HG03139 (cell line): ENCODE data around the gene PDE3A.

Experiments used
- ATAC-seq: cut with Tn5 transposase; IDR thresholded peaks from one replicate; pipeline ENCODE4 v1.9.1; 2021; ENCODE audit not compliant: unreplicated experiment

PDE3A gene

DNA sequence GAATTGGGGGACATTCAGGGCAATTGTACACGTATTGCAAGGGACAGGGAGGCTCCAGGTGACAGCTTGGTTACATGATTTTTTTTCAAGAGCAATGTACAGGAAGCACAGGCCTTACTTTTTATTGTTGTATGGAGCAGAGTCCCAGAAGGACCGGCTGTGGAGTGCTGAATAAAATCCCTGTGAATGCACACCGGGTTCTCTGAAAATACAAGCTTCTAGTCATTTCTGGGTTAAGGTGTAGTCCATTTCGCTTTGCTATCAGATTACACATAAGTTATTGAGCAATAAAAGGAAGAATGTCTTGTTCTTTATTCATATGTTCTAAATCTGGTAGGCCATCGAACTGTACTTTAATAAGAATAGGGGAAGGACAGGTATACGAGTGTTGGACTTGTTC, 52.2 kb downstream of the PDE3A start:
- ATAC-seq: no peak

DNA sequence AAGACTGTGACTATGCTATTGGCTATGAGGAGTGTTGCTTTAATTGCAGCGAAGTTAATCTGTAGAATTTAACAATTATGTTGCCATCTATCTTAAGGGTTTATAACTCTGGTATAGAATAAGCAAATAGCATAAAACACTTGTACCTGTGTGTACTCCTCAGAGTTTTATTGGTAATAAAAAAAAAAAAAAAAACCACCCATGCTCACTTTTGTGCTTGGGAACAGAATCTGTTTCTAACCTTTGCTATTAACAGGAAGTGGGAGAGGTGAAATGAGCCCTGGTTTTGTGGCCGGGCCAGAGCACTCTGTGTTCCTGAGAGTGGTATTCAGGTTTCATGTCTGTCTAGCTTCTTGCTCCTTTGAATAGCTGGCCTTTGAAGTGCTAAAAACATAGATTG, 53.1 kb downstream of the PDE3A start:
- no peak for ATAC-seq

- ATAC-seq: no peak
These were observed 55.2 kb downstream of the PDE3A start for GRCh38 chr12:20423557-20423956.

GRCh38 chr12:20424841-20425240, 56.5 kb downstream of the PDE3A start:
- ATAC-seq: no peak

- ATAC-seq: no peak
These were observed 57.9 kb downstream of the PDE3A start for GRCh38 chr12:20426191-20426590.

GRCh38 chr12:20426957-20427356, 58.6 kb downstream of the PDE3A start:
- ATAC-seq: no peak

GRCh38 chr12:20429852-20430251, 61.5 kb downstream of the PDE3A start:
- ATAC-seq: no peak

- no peak for ATAC-seq
These were observed 64.0 kb downstream of the PDE3A start for GRCh38 chr12:20432290-20432689.

- no peak for ATAC-seq
These were observed 66.7 kb downstream of the PDE3A start for GRCh38 chr12:20434996-20435395.

DNA sequence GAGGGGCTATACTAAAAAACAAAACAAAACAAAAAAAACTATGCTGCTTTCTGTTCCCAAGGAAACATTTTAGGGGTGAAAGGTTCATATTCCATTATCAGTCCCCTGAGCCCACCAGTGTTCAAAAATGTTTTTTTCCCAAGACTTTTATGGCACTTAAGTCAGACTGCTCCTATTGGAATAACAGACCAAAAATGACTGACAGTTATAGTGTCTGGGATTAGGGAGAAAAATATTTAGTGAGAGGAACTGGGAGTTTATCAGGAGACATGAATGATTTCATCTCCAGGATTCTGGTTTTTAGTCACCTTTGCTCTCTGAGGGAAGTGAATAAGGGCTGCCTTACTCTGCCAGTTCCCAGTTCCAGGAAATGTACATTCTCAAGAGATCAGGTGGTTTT, 68.0 kb downstream of the PDE3A start:
- no peak for ATAC-seq

GRCh38 chr12:20438299-20438779, 70.0 kb downstream of the PDE3A start:
- no peak for ATAC-seq

DNA sequence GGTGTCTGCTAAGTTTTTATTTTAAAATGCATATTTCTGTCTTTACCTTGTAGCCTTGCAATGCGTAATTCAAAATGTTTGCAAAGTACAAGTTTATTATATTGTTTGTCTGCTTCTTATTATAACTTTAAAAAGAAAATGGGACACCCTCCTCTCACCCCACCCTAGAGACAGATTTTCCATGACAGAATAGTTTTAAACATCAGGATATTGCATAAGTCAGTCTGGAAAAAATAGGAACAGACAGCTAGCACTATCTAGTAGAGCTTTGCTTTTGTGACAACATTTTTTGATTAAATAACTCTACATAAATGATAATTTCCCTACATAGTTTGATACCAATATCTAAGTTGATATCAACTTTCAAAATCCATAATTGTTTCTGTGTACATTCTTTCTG, 71.3 kb downstream of the PDE3A start:
- ATAC-seq: no peak

- no peak for ATAC-seq
These were observed 72.1 kb downstream of the PDE3A start for GRCh38 chr12:20440408-20440807.

DNA sequence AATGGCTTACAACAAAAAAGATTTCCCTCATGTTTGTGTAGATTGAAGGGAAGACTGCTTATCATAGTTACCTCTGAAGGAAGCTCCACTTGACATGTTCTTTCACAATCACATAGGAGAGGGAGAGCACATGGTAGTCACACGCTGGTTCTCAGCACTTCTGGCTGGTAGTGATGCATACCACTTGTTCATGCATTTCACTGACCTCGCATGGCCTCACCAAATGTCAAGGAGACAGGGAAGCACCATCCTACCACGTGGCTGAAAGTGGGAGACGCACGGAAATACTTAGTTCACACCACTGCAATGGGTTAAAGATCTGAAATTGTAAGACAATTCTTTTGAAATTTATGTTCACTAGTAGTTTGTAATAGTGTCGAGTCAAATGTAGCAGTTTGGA, 74.0 kb downstream of the PDE3A start:
- ATAC-seq: no peak

DNA sequence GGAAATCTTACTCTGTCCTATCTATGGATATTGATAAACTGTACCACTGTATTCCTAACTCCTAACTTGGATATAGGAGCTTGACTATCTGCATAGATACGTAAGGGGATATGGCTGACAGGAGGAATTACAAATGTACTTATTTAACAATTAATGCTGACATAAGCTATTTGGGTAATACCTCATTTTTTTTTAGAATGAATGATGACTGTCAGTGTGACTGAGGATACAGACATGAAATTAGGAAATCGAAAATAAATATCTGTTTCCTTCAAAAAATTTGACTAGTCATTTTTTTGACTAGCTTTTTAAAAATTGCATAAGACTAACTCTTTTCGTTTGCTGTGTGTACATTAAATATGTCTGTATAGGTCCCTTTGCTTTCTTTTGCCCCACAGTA, 74.9 kb downstream of the PDE3A start:
- no peak for ATAC-seq

GRCh38 chr12:20443792-20444191, 75.5 kb downstream of the PDE3A start:
- ATAC-seq: no peak

GRCh38 chr12:20444595-20445170, 76.3 kb downstream of the PDE3A start:
- no peak for ATAC-seq

- no peak for ATAC-seq
These were observed 77.3 kb downstream of the PDE3A start for GRCh38 chr12:20445687-20446086.

DNA sequence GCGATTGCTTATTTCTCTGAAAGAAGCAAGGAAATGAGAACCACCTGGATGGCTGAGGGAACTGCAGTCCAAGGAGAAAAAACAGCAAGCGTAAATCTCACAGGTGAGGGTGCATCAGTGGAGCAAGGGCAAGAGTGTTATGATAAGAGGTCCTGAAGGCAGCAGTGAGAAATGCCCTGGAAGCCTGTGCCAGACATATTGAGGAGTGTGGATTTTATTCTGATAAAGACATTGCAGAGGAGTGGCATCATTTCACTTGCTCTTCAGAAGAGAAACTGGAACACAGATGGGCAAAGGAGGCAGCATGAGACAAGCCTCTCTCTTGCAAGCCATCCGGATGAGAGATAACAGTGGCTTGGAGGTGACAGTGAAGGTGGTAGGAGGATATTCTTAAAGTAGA, 78.5 kb downstream of the PDE3A start:
- ATAC-seq: no peak

DNA sequence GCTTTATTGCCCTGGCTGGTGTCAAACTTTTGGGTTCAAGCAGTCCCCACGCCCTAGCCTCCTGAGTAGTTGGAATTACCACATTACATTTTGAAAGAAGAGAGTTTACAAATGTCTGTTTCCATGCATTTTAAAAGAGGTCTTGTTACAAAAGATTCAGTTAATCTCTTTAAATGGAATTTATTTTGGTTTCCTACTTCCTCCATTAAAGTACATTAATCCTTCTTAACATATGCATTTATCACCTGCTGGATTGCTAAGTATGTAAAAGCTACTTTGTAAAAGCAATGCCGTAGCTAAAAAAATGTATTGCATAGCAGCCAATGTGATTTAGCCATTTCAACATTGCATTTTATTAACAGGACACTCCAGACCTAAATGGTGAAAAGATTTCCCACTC, 80.4 kb downstream of the PDE3A start:
- ATAC-seq: no peak

DNA sequence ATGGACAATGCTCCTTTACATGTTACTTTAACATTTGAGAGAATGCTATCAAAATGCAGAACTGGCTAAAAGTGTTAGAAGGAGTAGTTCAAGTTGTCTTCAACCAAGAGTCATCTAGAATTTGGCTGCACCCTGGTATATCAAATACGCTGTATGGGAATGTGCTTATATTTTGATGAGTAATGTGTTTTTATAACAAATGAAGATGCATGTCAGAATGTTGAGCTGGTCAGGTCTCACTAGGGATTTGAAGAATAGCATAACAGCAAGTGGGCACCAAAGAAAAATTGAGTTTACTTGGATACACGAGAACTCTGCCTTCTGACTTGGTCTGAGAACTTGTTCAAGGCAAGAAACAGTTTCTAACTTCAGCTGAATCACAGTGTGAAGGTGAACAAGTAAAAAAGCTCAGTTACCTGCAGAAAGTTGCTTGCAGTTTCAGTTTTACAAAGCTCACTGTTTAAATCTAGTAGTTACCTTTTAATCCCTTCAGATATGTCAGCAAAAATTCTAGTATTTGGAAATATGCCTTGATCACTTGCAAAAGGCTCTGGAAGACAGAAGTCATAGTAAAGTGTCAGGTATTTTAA, 82.3 kb downstream of the PDE3A start:
- ATAC-seq: no peak

DNA sequence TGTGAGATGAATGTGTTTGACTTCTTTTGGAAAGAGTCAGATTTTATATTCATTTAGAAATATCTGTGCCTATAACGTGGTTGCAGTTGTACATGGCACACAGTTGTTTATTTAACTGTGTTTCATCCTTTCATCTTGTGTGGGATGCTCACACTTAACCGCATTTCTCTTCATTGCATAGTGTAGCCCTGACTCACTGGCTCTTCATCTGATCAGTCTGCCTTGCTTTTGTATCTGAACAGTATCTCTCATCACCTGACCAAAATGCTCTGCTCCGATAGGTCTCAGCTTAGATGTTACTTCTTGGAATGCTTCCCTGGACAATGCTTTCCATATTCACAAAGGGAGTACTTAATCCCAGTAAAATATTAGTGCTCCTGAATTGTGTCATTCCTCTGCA, 83.4 kb downstream of the PDE3A start:
- no peak for ATAC-seq

DNA sequence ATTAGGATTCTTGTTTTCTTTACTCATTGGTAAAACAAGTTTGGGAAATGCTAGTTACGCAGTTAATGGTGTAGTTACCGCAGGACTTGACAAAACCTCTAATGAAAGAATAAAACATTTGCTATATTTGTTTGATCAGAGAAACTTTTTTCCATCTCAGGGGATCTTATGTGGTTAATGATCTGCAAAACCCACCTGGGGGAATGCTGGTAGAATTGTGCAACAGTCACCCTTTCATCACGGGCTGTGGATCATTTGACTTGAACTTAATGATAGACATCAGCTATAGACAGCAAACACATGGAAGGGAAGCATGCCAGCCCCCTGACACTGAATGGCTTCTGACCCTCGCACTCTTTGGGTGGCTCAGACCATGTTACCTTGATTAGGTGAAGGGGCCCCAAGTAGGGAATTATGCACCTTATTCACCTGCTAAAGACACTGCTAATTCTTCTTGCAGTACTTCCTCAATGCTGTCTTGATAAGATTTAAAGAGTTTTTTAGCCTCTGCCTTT, 84.2 kb downstream of the PDE3A start:
- ATAC-seq: no peak
